Measurements from ENCODE around the gene RAD54L2.
A peak's percentile ranks its signal among the peaks of the same experiment; 100 is the strongest.
"Not testable (repeated sequence)": the region's sequence is repeated elsewhere in the genome, so short reads cannot be mapped to it uniquely, and the experiment has no call there.

The RAD54L2 gene

GRCh38 chr3:51538459-51539290 is at the start of gene RAD54L2:
RAD54L2 (plus strand) TSS chr3:51538719; CDS start chr3:51590421, 51,702 bp downstream.
- intact Hi-C loops (cut with DNase I) = loop anchor here (2.0 kb wide), 1 partner anchor 38 kb away; the partner anchor contains the start of gene DCAF1

GRCh38 chr3:51498876-51499738 is 39.4 kb upstream of the RAD54L2 start:
- intact Hi-C loops (cut with DNase I) = loop anchor here (1.0 kb wide), 1 partner anchor 172 kb away; the partner anchor contains the start of gene TEX264
- peak; percentile 61 to 98 (median 80) for DNase-seq

More at GRCh38 chr3:51538459-51539290, at the start of gene RAD54L2:
- peak; percentile 77 to 98 (median 84) for DNase-seq

- DNase-seq = peak in 1 of 10 donors; percentile 55
- intact Hi-C loops (cut with DNase I) = loop anchor here (2.0 to 5.0 kb wide), 2 partner anchors 38 to 113 kb away; partner anchors contain the start of genes MANF and RAD54L2
Observed at GRCh38 chr3:51500632-51501131, 37.8 kb upstream of the RAD54L2 start.

- peak; percentile 62 to 96 (median 83) for DNase-seq
- intact Hi-C loops (cut with DNase I) = loop anchor here (1.0 to 5.0 kb wide), 4 partner anchors 37 to 297 kb away; partner anchors contain the start of genes MANF and RAD54L2
Observed at GRCh38 chr3:51501833-51502561, 36.5 kb upstream of the RAD54L2 start.

- peak in 2 of 10 donors; percentile 12 to 50 for DNase-seq
- intact Hi-C loops (cut with DNase I) = loop anchor here (1.0 to 5.0 kb wide), 3 partner anchors 115 to 296 kb away; partner anchors contain the start of gene MANF
Observed at GRCh38 chr3:51502562-51502910, 36.0 kb upstream of the RAD54L2 start.

GRCh38 chr3:51503007-51503406 is 35.5 kb upstream of the RAD54L2 start:
- peak in 2 of 10 donors; percentile 14 to 41 for DNase-seq
- intact Hi-C loops (cut with DNase I) = loop anchor here (2.0 to 5.0 kb wide), 2 partner anchors 116 to 296 kb away; partner anchors contain the start of gene MANF

GRCh38 chr3:51508255-51508654 is 30.3 kb upstream of the RAD54L2 start:
- intact Hi-C loops (cut with DNase I) = no loop called here
- DNase-seq = peak in 2 of 10 donors; percentile 5 to 6

- peak in 1 of 10 donors; percentile 2 for DNase-seq
- intact Hi-C loops (cut with DNase I) = no loop called here
Observed at GRCh38 chr3:51510996-51511395, 27.5 kb upstream of the RAD54L2 start.

- DNase-seq = no peak
- intact Hi-C loops (cut with DNase I) = no loop called here
Observed at GRCh38 chr3:51514210-51514609, 24.3 kb upstream of the RAD54L2 start.

GRCh38 chr3:51519848-51520247 is 18.7 kb upstream of the RAD54L2 start:
- intact Hi-C loops (cut with DNase I) = no loop called here
- no peak for DNase-seq

- DNase-seq = peak in 1 of 10 donors; percentile 19
- intact Hi-C loops (cut with DNase I) = not testable (repeated sequence)
Observed at GRCh38 chr3:51520906-51521730, 17.4 kb upstream of the RAD54L2 start.

- intact Hi-C loops (cut with DNase I) = no loop called here
- no peak for DNase-seq
Observed at GRCh38 chr3:51522273-51522962, 16.1 kb upstream of the RAD54L2 start.

GRCh38 chr3:51524874-51525273 is 13.6 kb upstream of the RAD54L2 start:
- intact Hi-C loops (cut with DNase I); DNase-seq: not testable (repeated sequence)

GRCh38 chr3:51530485-51530884 is 8.0 kb upstream of the RAD54L2 start:
- intact Hi-C loops (cut with DNase I) = no loop called here
- no peak for DNase-seq

- intact Hi-C loops (cut with DNase I) = no loop called here
- no peak for DNase-seq
Observed at GRCh38 chr3:51535146-51536019, 3.1 kb upstream of the RAD54L2 start.

GRCh38 chr3:51537631-51538030 is 888 bp upstream of the RAD54L2 start:
- intact Hi-C loops (cut with DNase I) = loop anchor here (2.0 kb wide), 1 partner anchor 37 kb away; the partner anchor contains the start of gene DCAF1
- DNase-seq = peak in 2 of 10 donors; percentile 53 to 71

- peak in 1 of 10 donors; percentile 17 for DNase-seq
- intact Hi-C loops (cut with DNase I) = loop anchor here (2.0 kb wide), 1 partner anchor 37 kb away; the partner anchor contains the start of gene DCAF1
Observed at GRCh38 chr3:51538115-51538458, 432 bp upstream of the RAD54L2 start.
